ENCODE results near the gene RRP15.

Gene RRP15

DNA sequence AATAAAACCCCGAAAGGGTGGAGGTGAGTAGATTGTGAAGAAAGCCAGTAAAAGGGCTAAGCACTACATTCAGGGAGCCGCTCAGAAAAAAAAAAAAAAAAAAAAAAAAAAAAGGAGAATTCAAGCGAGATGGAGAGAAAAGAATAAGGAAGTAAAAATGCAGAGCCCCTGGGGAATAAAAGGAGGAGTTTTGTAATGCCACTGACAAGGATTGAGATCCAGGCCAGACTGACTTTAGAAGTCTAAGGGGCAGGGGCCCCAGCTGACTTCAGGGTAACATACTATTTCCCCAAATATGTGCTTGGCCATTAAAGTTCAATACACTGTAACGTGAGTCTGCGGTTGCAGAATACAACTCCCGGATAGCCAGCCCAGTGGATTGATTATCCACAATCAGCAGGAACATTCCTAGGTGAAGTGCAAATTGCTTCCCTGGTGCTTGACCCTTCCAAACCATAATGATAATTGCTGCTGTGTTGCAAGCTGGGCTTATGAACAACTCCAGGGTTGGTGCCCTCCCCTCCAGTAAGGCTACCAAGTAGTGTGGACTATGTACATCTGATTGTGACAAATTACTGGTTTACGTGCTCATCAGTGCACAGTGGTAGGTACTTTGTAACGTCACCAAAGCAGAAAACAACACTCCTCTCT, 30.7 kb upstream of the RRP15 start:
- no peak for TF ChIP-seq CTCF (IDR thresholded peaks at IDR 0.05; ENCODE audit: low read depth, low read length, missing control alignments)
- Histone ChIP-seq H3K27me3 (replicated peaks) (peaks cover 3% of the 10 kb centered on the region), H3K36me3 (replicated peaks) (no peaks in the 10 kb centered on the region), H3K27ac (no peak overlapping the region), H3K4me3 (ENCODE audit: low read depth, low read length) (no peak overlapping the region)
- DNase-seq, result no peak
- in situ Hi-C loops (cut with HindIII; ENCODE audit: low pct_ligation_motif_present, low sequenced_read_pairs), result no loop called here

GRCh38 chr1:218255090-218255489, 30.0 kb upstream of the RRP15 start:
- no peak for DNase-seq
- Histone ChIP-seq H3K27ac (no peak overlapping the region), H3K4me3 (ENCODE audit: low read depth, low read length) (no peak overlapping the region), H3K36me3 (replicated peaks) (no peaks in the 10 kb centered on the region), H3K27me3 (replicated peaks) (peaks cover 3% of the 10 kb centered on the region)
- no peak for TF ChIP-seq CTCF (IDR thresholded peaks at IDR 0.05; ENCODE audit: low read depth, low read length, missing control alignments)
- in situ Hi-C loops (cut with HindIII; ENCODE audit: low pct_ligation_motif_present, low sequenced_read_pairs), result no loop called here

DNA sequence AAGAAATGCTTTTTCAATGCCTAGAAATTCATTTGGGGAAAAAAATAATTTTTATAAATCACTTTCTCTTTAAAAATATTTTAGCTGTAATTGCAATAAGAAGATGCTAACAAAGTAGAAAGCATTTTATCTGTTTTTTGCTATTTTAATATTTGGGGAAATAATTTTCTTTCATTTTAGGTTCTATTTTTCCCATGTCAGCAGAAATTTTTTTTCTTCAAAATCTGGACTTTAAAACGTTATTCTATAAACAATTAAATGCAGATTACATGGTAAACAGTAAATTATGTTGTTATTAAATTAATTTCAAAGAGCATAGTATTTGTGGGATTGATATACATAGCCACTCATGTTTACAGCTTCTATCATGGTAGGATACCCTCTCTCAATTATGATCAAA, 27.7 kb upstream of the RRP15 start:
- no peak for TF ChIP-seq CTCF (IDR thresholded peaks at IDR 0.05; ENCODE audit: low read depth, low read length, missing control alignments)
- H3K4me3 ChIP-seq (ENCODE audit: low read depth, low read length), result no peak overlapping the region
- DNase-seq, result no peak
- no peaks in the 10 kb centered on the region for H3K36me3 ChIP-seq (replicated peaks)
- peaks cover 2% of the 10 kb centered on the region for H3K27me3 ChIP-seq (replicated peaks)
- no peak overlapping the region for H3K27ac ChIP-seq
- in situ Hi-C loops (cut with HindIII; ENCODE audit: low pct_ligation_motif_present, low sequenced_read_pairs), result no loop called here

- no peak for DNase-seq
- no peak overlapping the region for H3K27ac ChIP-seq
- no peak for TF ChIP-seq CTCF (IDR thresholded peaks at IDR 0.05; ENCODE audit: low read depth, low read length, missing control alignments)
- in situ Hi-C loops (cut with HindIII; ENCODE audit: low pct_ligation_motif_present, low sequenced_read_pairs), result no loop called here
- no peaks in the 10 kb centered on the region for H3K27me3 ChIP-seq (replicated peaks)
- H3K36me3 ChIP-seq (replicated peaks), result no peaks in the 10 kb centered on the region
- no peak overlapping the region for H3K4me3 ChIP-seq (ENCODE audit: low read depth, low read length)
Observed at GRCh38 chr1:218257971-218258370, 27.1 kb upstream of the RRP15 start.

DNA sequence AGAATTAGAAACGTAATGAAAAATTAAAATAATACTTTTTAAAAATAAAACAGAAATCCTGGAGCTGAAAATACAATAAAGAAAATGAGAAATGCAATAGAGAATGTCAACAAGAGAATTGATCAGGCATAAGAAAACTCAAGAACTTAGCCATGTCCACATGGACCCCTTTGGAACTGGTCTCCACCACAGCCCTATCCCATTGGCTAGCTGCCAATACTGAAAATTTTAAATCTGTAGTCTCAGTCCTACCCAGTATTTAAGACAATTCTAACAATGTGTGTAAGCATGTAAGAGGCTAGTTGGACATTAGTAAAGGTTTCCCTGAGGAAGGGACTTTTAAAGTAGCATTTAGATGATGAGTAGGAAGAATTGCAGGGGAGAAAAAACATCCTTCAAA, 25.8 kb upstream of the RRP15 start:
- Histone ChIP-seq H3K27ac (no peak overlapping the region), H3K36me3 (replicated peaks) (no peaks in the 10 kb centered on the region), H3K27me3 (replicated peaks) (no peaks in the 10 kb centered on the region), H3K4me3 (ENCODE audit: low read depth, low read length) (no peak overlapping the region)
- no peak for TF ChIP-seq CTCF (IDR thresholded peaks at IDR 0.05; ENCODE audit: low read depth, low read length, missing control alignments)
- in situ Hi-C loops (cut with HindIII; ENCODE audit: low pct_ligation_motif_present, low sequenced_read_pairs), result no loop called here
- DNase-seq, result no peak

DNA sequence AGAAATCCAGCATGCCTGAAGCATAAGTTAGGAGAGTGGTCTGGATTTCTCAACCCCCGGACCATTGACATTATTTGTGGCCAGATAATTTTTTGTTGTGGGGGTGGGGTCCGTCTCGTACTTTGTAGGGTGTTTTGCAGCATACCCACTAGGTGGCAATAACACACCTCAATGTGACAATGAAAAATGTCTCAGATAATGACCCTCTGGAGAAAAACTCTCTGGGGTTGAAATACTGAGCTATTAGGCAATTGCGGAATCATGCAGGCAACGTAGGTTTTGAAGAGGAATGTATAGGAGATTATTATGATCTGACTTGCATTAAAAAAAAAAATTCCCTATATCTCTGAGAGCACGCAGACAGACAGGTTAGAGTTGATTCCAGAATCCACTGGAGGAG, 25.3 kb upstream of the RRP15 start:
- Histone ChIP-seq H3K36me3 (replicated peaks) (no peaks in the 10 kb centered on the region), H3K27ac (no peak overlapping the region), H3K27me3 (replicated peaks) (no peaks in the 10 kb centered on the region), H3K4me3 (ENCODE audit: low read depth, low read length) (no peak overlapping the region)
- in situ Hi-C loops (cut with HindIII; ENCODE audit: low pct_ligation_motif_present, low sequenced_read_pairs), result no loop called here
- no peak for DNase-seq
- peak; percentile 52 for TF ChIP-seq CTCF (IDR thresholded peaks at IDR 0.05; ENCODE audit: low read depth, low read length, missing control alignments)
